CD14-positive monocyte (primary cell): ENCODE results near the gene RAB6A. TPM values are rescaled to one million over a fixed set of nuclear protein-coding genes. Genes with fewer than 3 reads are reported as not detected.

Source experiments
- DNase-seq, 3 donors: peaks; one replicate each; pipeline ENCODE4 v3.0.0-alpha.2; 2011 to 2022
- H2AFZ ChIP-seq: 2 replicates; pipeline ENCODE4 v1.6.0; 2012; ENCODE audit warnings: mild to moderate bottlenecking, low read depth, low read length, inconsistent platforms; ENCODE audit not compliant: insufficient read depth, poor library complexity, severe bottlenecking
- H3K27ac ChIP-seq, 2 donors: 1 replicate in 1 of 2; 2 replicates in 1 of 2; pipeline ENCODE4 v1.5.1; 2012 to 2013; ENCODE audit warnings: low read length in 2 of 2, control low read depth in 1 of 2, inconsistent platforms in 1 of 2, low read depth in 1 of 2, mild to moderate bottlenecking in 1 of 2
- H3K27me3 ChIP-seq, 2 donors: one replicate each; pipeline versions ENCODE4 v1.6.0 to v1.6.1; 2011 to 2013; ENCODE audit warnings: low read length in 2 of 2; ENCODE audit not compliant: control insufficient read depth in 2 of 2, insufficient read depth in 2 of 2
- H3K36me3 ChIP-seq, 2 donors: replicated peaks in 1 of 2; 1 replicate in 1 of 2; 2 replicates in 1 of 2; pipeline versions ENCODE4 v1.5.1 to v1.6.1; 2012 to 2013; ENCODE audit warnings: low read length in 2 of 2, control low read depth in 1 of 2, inconsistent platforms in 1 of 2, mild to moderate bottlenecking in 1 of 2; ENCODE audit not compliant: insufficient read depth in 2 of 2, control insufficient read depth in 1 of 2
- H3K4me1 ChIP-seq, 2 donors: 1 replicate in 1 of 2; 2 replicates in 1 of 2; pipeline versions ENCODE4 v1.5.1 to v1.6.1; 2012 to 2013; ENCODE audit warnings: low read length in 2 of 2, control low read depth in 1 of 2, inconsistent platforms in 1 of 2, mild to moderate bottlenecking in 1 of 2, moderate library complexity in 1 of 2; ENCODE audit not compliant: insufficient read depth in 2 of 2, control insufficient read depth in 1 of 2
- H3K4me2 ChIP-seq: replicated peaks from 2 replicates; pipeline ENCODE3; 2012; ENCODE audit warnings: low read length, moderate library complexity, mild to moderate bottlenecking; ENCODE audit not compliant: poor library complexity, severe bottlenecking; ENCODE audit errors: extremely low read depth
- H3K4me3 ChIP-seq, 3 experiments: fragments of 200-600 bp in 1 of 3; sonication (generic) in 1 of 3; replicated peaks in 1 of 3; 1 replicate in 2 of 3; 2 replicates in 1 of 3; pipeline ENCODE4 v1.5.1; 2011 to 2013; ENCODE audit warnings: low read length in 3 of 3, mild to moderate bottlenecking in 3 of 3, control low read depth in 2 of 3, low read depth in 2 of 3, inconsistent platforms in 1 of 3, moderate library complexity in 1 of 3
- H3K79me2 ChIP-seq: 2 replicates; pipeline ENCODE4 v1.6.0; 2012; ENCODE audit warnings: mild to moderate bottlenecking, control low read depth, inconsistent platforms, low read length, moderate library complexity; ENCODE audit not compliant: insufficient read depth
- H3K9ac ChIP-seq: 2 replicates; pipeline ENCODE4 v1.6.0; 2017; ENCODE audit warnings: low read length, mild to moderate bottlenecking; ENCODE audit not compliant: insufficient read depth, poor library complexity, severe bottlenecking
- H3K9me3 ChIP-seq, 2 donors: replicated peaks in 1 of 2; 1 replicate in 1 of 2; 2 replicates in 1 of 2; pipeline versions ENCODE4 v1.5.1 to v1.6.1; 2012 to 2013; ENCODE audit warnings: low read length in 2 of 2, control low read depth in 1 of 2; ENCODE audit not compliant: control insufficient read depth in 1 of 2, insufficient read depth in 1 of 2
- H4K20me1 ChIP-seq: 2 replicates; pipeline ENCODE4 v1.6.0; 2012; ENCODE audit warnings: mild to moderate bottlenecking, low read length, control low read depth, moderate library complexity; ENCODE audit not compliant: insufficient read depth
- H3K27ac Mint-ChIP-seq, 7 donors: one replicate each; pipeline ENCODE4 v1.8.0; 2020; ENCODE audit warnings: mild to moderate bottlenecking in 7 of 7, mixed read lengths in 7 of 7, moderate library complexity in 6 of 7, inconsistent platforms in 2 of 7
- H3K27me3 Mint-ChIP-seq, 3 donors: one replicate each; pipeline ENCODE4 v1.8.0; 2021 to 2022; ENCODE audit warnings: low read depth in 3 of 3, mild to moderate bottlenecking in 3 of 3, mixed read lengths in 3 of 3, moderate library complexity in 3 of 3, inconsistent platforms in 1 of 3
- H3K36me3 Mint-ChIP-seq, 2 donors: one replicate each; pipeline ENCODE4 v1.8.0; 2020; ENCODE audit warnings: mixed read lengths in 2 of 2, inconsistent platforms in 1 of 2, mild to moderate bottlenecking in 1 of 2
- H3K4me1 Mint-ChIP-seq: one replicate; pipeline ENCODE4 v1.8.0; 2020; ENCODE audit warnings: mild to moderate bottlenecking, mixed read lengths
- H3K4me3 Mint-ChIP-seq, 2 donors: one replicate each; pipeline ENCODE4 v1.8.0; 2020; ENCODE audit warnings: mild to moderate bottlenecking in 2 of 2, mixed read lengths in 2 of 2, moderate library complexity in 1 of 2
- H3K9me3 Mint-ChIP-seq, 7 donors: one replicate each; pipeline ENCODE4 v1.8.0; 2020 to 2022; ENCODE audit warnings: mixed read lengths in 7 of 7, mild to moderate bottlenecking in 6 of 7, moderate library complexity in 6 of 7, inconsistent platforms in 2 of 7
- WGBS: methylation state at CpG from one replicate; pipeline ENCODE4 v1.1.5; 2013; ENCODE audit warnings: missing lambda C conversion rate; ENCODE audit not compliant: insufficient coverage; 5-methylcytosine and 5-hydroxymethylcytosine counted together
- intact Hi-C, 2 donors: fragments of 100-400 bp; cut with micrococcal nuclease; formaldehyde crosslinking; loops; one replicate each; pipeline versions ENCODE4 v1.15.0 to v1.15.1; 2023
- polyA plus RNA-seq, 3 donors: library from polyadenylated mRNA; depleted of rRNA in 1 of 3; unstranded in 2 of 3; stranded (reverse) in 1 of 3; fragments of 300-500 nt in 2 of 3; fragments of >200 nt in 1 of 3; fragmentation: Illumina TruSeq in 2 of 3; gene quantifications; 1 replicate in 2 of 3; 2 replicates in 1 of 3; pipeline ENCODE4 v1.2.3, GENCODE V29; 2012 to 2021
- TF ChIP-seq, protein P1 (sequence below): fragments of 200-600 bp; IDR thresholded peaks from one replicate; pipeline ENCODE4 v1.8.0; 2022; ENCODE audit warnings: antibody characterized with exemption, mild to moderate bottlenecking

Gene RAB6A
- polyA plus RNA-seq, 3 donors = 38.3 to 91.3 (median 78.6) TPM

DNA sequence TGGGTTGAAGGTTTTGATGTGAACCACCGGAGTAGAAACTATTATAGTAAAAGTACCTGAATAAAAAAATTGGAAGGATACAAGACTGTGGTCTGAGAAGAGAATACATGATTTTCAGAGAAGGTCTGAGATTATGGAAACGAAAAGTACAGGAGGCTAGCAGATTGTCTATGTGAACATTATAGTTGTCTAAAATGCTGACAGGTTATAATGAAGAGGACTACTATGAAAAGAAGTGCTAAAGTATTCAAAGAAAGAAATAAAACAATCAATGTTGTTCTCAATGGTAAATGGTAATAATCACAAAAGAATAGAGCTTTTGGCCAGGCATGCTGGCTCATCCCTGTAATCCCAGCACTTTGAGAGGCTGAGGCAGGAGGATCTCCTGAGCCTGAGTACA, 34.0 kb downstream of the RAB6A start:
- TF ChIP-seq, protein P1, sequence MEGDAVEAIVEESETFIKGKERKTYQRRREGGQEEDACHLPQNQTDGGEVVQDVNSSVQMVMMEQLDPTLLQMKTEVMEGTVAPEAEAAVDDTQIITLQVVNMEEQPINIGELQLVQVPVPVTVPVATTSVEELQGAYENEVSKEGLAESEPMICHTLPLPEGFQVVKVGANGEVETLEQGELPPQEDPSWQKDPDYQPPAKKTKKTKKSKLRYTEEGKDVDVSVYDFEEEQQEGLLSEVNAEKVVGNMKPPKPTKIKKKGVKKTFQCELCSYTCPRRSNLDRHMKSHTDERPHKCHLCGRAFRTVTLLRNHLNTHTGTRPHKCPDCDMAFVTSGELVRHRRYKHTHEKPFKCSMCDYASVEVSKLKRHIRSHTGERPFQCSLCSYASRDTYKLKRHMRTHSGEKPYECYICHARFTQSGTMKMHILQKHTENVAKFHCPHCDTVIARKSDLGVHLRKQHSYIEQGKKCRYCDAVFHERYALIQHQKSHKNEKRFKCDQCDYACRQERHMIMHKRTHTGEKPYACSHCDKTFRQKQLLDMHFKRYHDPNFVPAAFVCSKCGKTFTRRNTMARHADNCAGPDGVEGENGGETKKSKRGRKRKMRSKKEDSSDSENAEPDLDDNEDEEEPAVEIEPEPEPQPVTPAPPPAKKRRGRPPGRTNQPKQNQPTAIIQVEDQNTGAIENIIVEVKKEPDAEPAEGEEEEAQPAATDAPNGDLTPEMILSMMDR = no peak
- intact Hi-C loops = no loop called here
- Histone ChIP-seq H3K9me3 (peaks cover 4% of the 10 kb centered on the region in 2 donors), H3K79me2 (peaks cover 60% of the 10 kb centered on the region), H3K4me3 (no peak overlapping the region), H2AFZ (no peak overlapping the region), H3K9ac (no peak overlapping the region), H3K27ac (no peak overlapping the region), H3K4me1 (no peaks in the 10 kb centered on the region), H3K4me2 (no peak overlapping the region), H3K36me3 (peaks cover 13 to 54% of the 10 kb centered on the region in 2 donors), H4K20me1 (peaks cover 72% of the 10 kb centered on the region), H3K27me3 (no peaks in the 10 kb centered on the region)
- no peak for DNase-seq
- H3K36me3 Mint-ChIP-seq = peaks cover 53 to 54% of the 10 kb centered on the region in 2 donors
- no peak overlapping the region for H3K4me3 Mint-ChIP-seq
- peak overlapping the region in 1 of 7 donors; percentile 7 for H3K27ac Mint-ChIP-seq
- peaks cover 0 to 1% (median 0%) of the 10 kb centered on the region in 3 donors for H3K27me3 Mint-ChIP-seq
- 100% methylated on average over 1 of the region's 2 CpGs for WGBS
- no peaks in the 10 kb centered on the region for H3K4me1 Mint-ChIP-seq
- peaks cover 0 to 6% (median 4%) of the 10 kb centered on the region in 7 donors for H3K9me3 Mint-ChIP-seq

DNA sequence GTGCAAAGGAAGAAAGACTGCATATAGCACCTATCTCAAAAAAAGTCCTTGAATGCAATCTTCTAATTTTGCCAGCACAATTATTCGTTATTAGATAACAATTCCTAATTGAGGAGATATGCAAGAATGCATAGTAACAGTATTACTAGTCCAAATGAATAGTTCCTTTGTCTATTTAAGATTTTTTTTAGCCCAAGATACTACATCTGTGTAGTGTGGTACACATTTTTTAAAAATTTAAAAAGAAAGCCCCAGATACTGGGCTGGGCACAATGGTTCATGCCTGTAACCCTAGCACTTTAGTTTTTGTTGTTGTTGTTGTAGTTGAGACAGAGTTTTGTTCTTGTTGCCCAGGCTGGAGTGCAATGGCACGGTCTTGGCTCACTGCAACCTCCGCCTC, 43.7 kb downstream of the RAB6A start:
- peaks cover 3 to 5% of the 10 kb centered on the region in 2 donors for H3K4me1 ChIP-seq

More for the DNA sequence above, 43.7 kb downstream of the RAB6A start:
- Histone ChIP-seq H3K27me3 (no peaks in the 10 kb centered on the region), H3K79me2 (peaks cover 10% of the 10 kb centered on the region), H3K36me3 (peaks cover 37 to 85% of the 10 kb centered on the region in 2 donors), H3K9me3 (no peaks in the 10 kb centered on the region), H4K20me1 (peaks cover 16% of the 10 kb centered on the region), H3K4me3 (no peak overlapping the region), H3K9ac (no peak overlapping the region), H2AFZ (no peak overlapping the region), H3K4me2 (no peak overlapping the region), H3K27ac (peak overlapping the region in 1 of 2 donors; percentile 54)
- H3K4me1 Mint-ChIP-seq = peaks cover 5% of the 10 kb centered on the region
- H3K27me3 Mint-ChIP-seq = no peaks in the 10 kb centered on the region
- no peak overlapping the region for H3K4me3 Mint-ChIP-seq
- H3K27ac Mint-ChIP-seq = peak overlapping the region in 2 of 7 donors; percentile 24 to 71
- peaks cover 0 to 4% (median 3%) of the 10 kb centered on the region in 7 donors for H3K9me3 Mint-ChIP-seq
- no peak for DNase-seq
- H3K36me3 Mint-ChIP-seq = peaks cover 34 to 55% of the 10 kb centered on the region in 2 donors
- intact Hi-C loops = no loop called here
- no CpG with 5 or more reads among the region's 3 CpGs for WGBS
- TF ChIP-seq, protein P1 = no peak
